AG09309 (cell line): Measurements from ENCODE around the gene RPP25L.
A peak's percentile ranks its signal among the peaks of the same experiment; 100 is the strongest.

Experiments used
- DNase-seq: peaks from one replicate; pipeline ENCODE4 v3.0.0-alpha.2; 2010; ENCODE audit warnings: low read depth
- H3K4me3 ChIP-seq: 2 replicates; pipeline ENCODE4 v1.5.1; 2011; ENCODE audit warnings: mild to moderate bottlenecking, low read depth, low read length, moderate library complexity; ENCODE audit not compliant: control insufficient read depth
- CTCF ChIP-seq: IDR thresholded peaks from 2 replicates; pipeline ENCODE4 v1.5.1; 2011; ENCODE audit warnings: mild to moderate bottlenecking, low read depth, low read length, inconsistent platforms; ENCODE audit not compliant: insufficient read depth, control insufficient read depth; ENCODE audit errors: missing control alignments

Gene RPP25L

GRCh38 chr9:34610434-34611206, 1.3 kb downstream of the RPP25L start:
- DNase-seq, result no peak
- no peak for TF ChIP-seq CTCF
- no peak overlapping the region for H3K4me3 ChIP-seq

- no peak overlapping the region for H3K4me3 ChIP-seq
- no peak for TF ChIP-seq CTCF
- DNase-seq, result no peak
Measured at GRCh38 chr9:34607331-34607730, 4.6 kb downstream of the RPP25L start.

- DNase-seq, result no peak
- no peak overlapping the region for H3K4me3 ChIP-seq
- no peak for TF ChIP-seq CTCF
Measured at GRCh38 chr9:34606905-34607304, 5.0 kb downstream of the RPP25L start.

- no peak overlapping the region for H3K4me3 ChIP-seq
- no peak for DNase-seq
- no peak for TF ChIP-seq CTCF
Measured at GRCh38 chr9:34606190-34606589, 5.7 kb downstream of the RPP25L start.

- no peak for DNase-seq
- TF ChIP-seq CTCF, result peak; percentile 88
- H3K4me3 ChIP-seq, result no peak overlapping the region
Measured at GRCh38 chr9:34603610-34604231, 8.2 kb downstream of the RPP25L start.

GRCh38 chr9:34601937-34602573, 9.8 kb downstream of the RPP25L start:
- TF ChIP-seq CTCF, result no peak
- no peak overlapping the region for H3K4me3 ChIP-seq
- DNase-seq, result no peak
